ENCODE data around the gene CRIP2.

The CRIP2 gene

GRCh38 chr14:105477660-105478397, 3.2 kb downstream of the CRIP2 start:
- DNase-seq = peak; percentile 37

GRCh38 chr14:105478398-105479251, 4.0 kb downstream of the CRIP2 start:
- DNase-seq = no peak

GRCh38 chr14:105479431-105480158, 5.0 kb downstream of the CRIP2 start:
- no peak for DNase-seq

- DNase-seq = no peak
These were observed 5.7 kb downstream of the CRIP2 start for GRCh38 chr14:105480199-105480746.

GRCh38 chr14:105480807-105481801, 6.5 kb downstream of the CRIP2 start:
- peak; percentile 87 for DNase-seq

- DNase-seq = peak; percentile 82
These were observed 7.4 kb downstream of the CRIP2 start for GRCh38 chr14:105481886-105482457.

GRCh38 chr14:105482486-105483110, 8.0 kb downstream of the CRIP2 start:
- no peak for DNase-seq

- DNase-seq = no peak
These were observed 8.9 kb downstream of the CRIP2 start for GRCh38 chr14:105483300-105484068.

GRCh38 chr14:105484069-105484996, 9.7 kb downstream of the CRIP2 start:
- DNase-seq = peak; percentile 40

GRCh38 chr14:105484997-105485393, 10.4 kb downstream of the CRIP2 start:
- no peak for DNase-seq

GRCh38 chr14:105485739-105486162, 11.1 kb downstream of the CRIP2 start:
- DNase-seq = peak; percentile 40

GRCh38 chr14:105486163-105486973, 11.7 kb downstream of the CRIP2 start, which contains the start of gene CRIP1:
Gene CRIP1, plus strand, starts transcription at chr14:105486886. Its CDS starts 374 bp downstream, at chr14:105487260.
- DNase-seq = no peak

- peak; percentile 48 for DNase-seq
These were observed 12.4 kb downstream of the CRIP2 start for GRCh38 chr14:105486974-105487448.

- peak; percentile 52 for DNase-seq
These were observed 12.9 kb downstream of the CRIP2 start for GRCh38 chr14:105487449-105487985.

GRCh38 chr14:105487986-105488777, 13.6 kb downstream of the CRIP2 start:
- no peak for DNase-seq

GRCh38 chr14:105488781-105489541, 14.3 kb downstream of the CRIP2 start:
- DNase-seq = no peak

Measured in activated naive CD4-positive, alpha-beta T cell treated with anti-CD3 and anti-CD28 coated beads, Interleukin-2, amount 50 U/mL, for 16 hours (primary cell).